ENCODE data around the gene COPZ1. TPM values are rescaled to one million over a fixed set of nuclear protein-coding genes. Genes with fewer than 3 reads are reported as not detected.
A peak's percentile ranks its signal among the peaks of the same experiment; 100 is the strongest.

Gene COPZ1
- total RNA-seq, 1 experiment from 2014 or later, result 273 TPM

GRCh38 chr12:54368709-54369596 is 44.0 kb downstream of the COPZ1 start:
- in situ Hi-C loops (cut with HindIII; ENCODE audit: low pct_unique_long_range_greater_than_20kb, low sequenced_read_pairs), result no loop called here
- peak; percentile 92 for DNase-seq (ENCODE audit: low read depth, low spot score)

- no peak for DNase-seq (ENCODE audit: low read depth, low spot score)
- in situ Hi-C loops (cut with HindIII; ENCODE audit: low pct_unique_long_range_greater_than_20kb, low sequenced_read_pairs), result no loop called here
These were observed 44.7 kb downstream of the COPZ1 start for GRCh38 chr12:54369597-54370131.

GRCh38 chr12:54370171-54370730 is 45.3 kb downstream of the COPZ1 start:
- DNase-seq (ENCODE audit: low read depth, low spot score), result peak; percentile 82
- in situ Hi-C loops (cut with HindIII; ENCODE audit: low pct_unique_long_range_greater_than_20kb, low sequenced_read_pairs), result no loop called here

GRCh38 chr12:54371328-54372112 is 46.6 kb downstream of the COPZ1 start:
- DNase-seq (ENCODE audit: low read depth, low spot score), result no peak
- in situ Hi-C loops (cut with HindIII; ENCODE audit: low pct_unique_long_range_greater_than_20kb, low sequenced_read_pairs), result no loop called here

GRCh38 chr12:54372113-54372806 is 47.3 kb downstream of the COPZ1 start:
- no peak for DNase-seq (ENCODE audit: low read depth, low spot score)
- in situ Hi-C loops (cut with HindIII; ENCODE audit: low pct_unique_long_range_greater_than_20kb, low sequenced_read_pairs), result no loop called here

GRCh38 chr12:54373649-54374561 is 49.0 kb downstream of the COPZ1 start:
- DNase-seq (ENCODE audit: low read depth, low spot score), result no peak
- in situ Hi-C loops (cut with HindIII; ENCODE audit: low pct_unique_long_range_greater_than_20kb, low sequenced_read_pairs), result no loop called here

- no peak for DNase-seq (ENCODE audit: low read depth, low spot score)
- in situ Hi-C loops (cut with HindIII; ENCODE audit: low pct_unique_long_range_greater_than_20kb, low sequenced_read_pairs), result no loop called here
These were observed 49.8 kb downstream of the COPZ1 start for GRCh38 chr12:54374562-54375258.

- no peak for DNase-seq (ENCODE audit: low read depth, low spot score)
- in situ Hi-C loops (cut with HindIII; ENCODE audit: low pct_unique_long_range_greater_than_20kb, low sequenced_read_pairs), result no loop called here
These were observed 50.3 kb downstream of the COPZ1 start for GRCh38 chr12:54375259-54375579.

- no peak for DNase-seq (ENCODE audit: low read depth, low spot score)
- in situ Hi-C loops (cut with HindIII; ENCODE audit: low pct_unique_long_range_greater_than_20kb, low sequenced_read_pairs), result no loop called here
These were observed 51.7 kb downstream of the COPZ1 start for GRCh38 chr12:54376596-54376995.

GRCh38 chr12:54377007-54377406 is 52.1 kb downstream of the COPZ1 start:
- in situ Hi-C loops (cut with HindIII; ENCODE audit: low pct_unique_long_range_greater_than_20kb, low sequenced_read_pairs), result no loop called here
- no peak for DNase-seq (ENCODE audit: low read depth, low spot score)

GRCh38 chr12:54377797-54378515 is 53.0 kb downstream of the COPZ1 start:
- in situ Hi-C loops (cut with HindIII; ENCODE audit: low pct_unique_long_range_greater_than_20kb, low sequenced_read_pairs), result no loop called here
- no peak for DNase-seq (ENCODE audit: low read depth, low spot score)

GRCh38 chr12:54378796-54379397 is 54.0 kb downstream of the COPZ1 start:
- in situ Hi-C loops (cut with HindIII; ENCODE audit: low pct_unique_long_range_greater_than_20kb, low sequenced_read_pairs), result no loop called here
- peak; percentile 60 for DNase-seq (ENCODE audit: low read depth, low spot score)

GRCh38 chr12:54379398-54380201 is 54.7 kb downstream of the COPZ1 start:
- DNase-seq (ENCODE audit: low read depth, low spot score), result peak; percentile 91
- in situ Hi-C loops (cut with HindIII; ENCODE audit: low pct_unique_long_range_greater_than_20kb, low sequenced_read_pairs), result no loop called here

- DNase-seq (ENCODE audit: low read depth, low spot score), result no peak
- in situ Hi-C loops (cut with HindIII; ENCODE audit: low pct_unique_long_range_greater_than_20kb, low sequenced_read_pairs), result no loop called here
These were observed 56.2 kb downstream of the COPZ1 start for GRCh38 chr12:54381136-54381535.
